NK-92 treated with Interleukin-12 subunit alpha and Interleukin-12 subunit beta, amount 100 ng/mL, for 24 hours (cell line): ENCODE measurements around the gene GALNT18.

Experiments used
- DNase-seq: peaks from one replicate; lab custom pipeline; 2025; lab: John Stamatoyannopoulos, UW

The GALNT18 gene

GRCh38 chr11:11621573-11622339 is at the start of gene GALNT18:
Gene GALNT18 (minus strand): TSS chr11:11622005.
- no peak for DNase-seq

DNA sequence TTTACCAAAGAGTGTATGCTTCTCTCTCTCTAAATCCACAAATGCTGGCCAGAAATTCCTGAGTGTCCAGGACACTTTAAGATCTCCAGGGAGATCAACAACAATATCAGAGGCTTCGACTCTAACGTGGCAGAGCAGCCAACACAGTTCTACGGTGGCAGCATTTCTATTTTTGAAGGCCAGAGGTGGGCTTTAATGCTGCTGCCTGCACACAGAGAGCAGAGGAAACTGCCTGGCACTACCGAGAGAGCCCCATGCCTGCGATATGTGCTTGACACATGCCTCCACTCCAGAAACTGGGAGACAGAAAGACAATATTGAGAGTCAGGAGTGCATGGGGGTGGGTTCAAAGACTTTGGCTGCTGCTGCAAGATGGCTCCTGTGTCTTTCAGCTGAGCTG is 48.8 kb upstream of the GALNT18 start:
- no peak for DNase-seq

DNA sequence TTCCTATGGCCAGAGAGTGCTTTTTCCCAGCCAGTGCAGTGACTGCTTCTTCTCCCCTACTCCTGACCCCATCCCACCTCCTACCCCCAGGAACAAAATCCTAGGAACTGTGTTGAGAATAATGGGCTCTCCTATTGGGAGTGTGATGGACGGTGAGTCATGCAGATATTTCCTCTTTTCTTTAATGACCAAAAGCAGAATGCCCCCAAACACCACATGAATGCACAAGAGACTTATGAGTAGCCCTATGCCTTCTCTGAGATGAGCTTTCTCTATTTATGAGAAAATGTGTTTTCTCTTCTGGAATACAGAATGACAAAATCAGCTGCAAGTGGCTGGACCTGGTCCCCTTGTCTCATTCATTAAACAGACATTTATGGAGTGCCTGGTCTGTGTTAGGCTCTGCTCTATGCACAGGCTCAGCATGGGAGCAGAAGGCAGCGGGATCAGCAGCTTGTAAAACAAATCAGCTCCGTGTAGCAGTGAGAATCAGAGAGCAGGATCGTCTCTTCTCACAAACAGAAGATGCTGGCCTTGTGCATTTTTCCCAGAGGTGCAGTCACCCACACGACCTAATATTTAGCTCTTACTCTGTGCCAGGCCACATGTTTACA is 47.5 kb upstream of the GALNT18 start:
- no peak for DNase-seq

- DNase-seq: no peak
Observed at GRCh38 chr11:11668781-11669180, 47.0 kb upstream of the GALNT18 start.

GRCh38 chr11:11668274-11668673 is 46.5 kb upstream of the GALNT18 start:
- DNase-seq: no peak

DNA sequence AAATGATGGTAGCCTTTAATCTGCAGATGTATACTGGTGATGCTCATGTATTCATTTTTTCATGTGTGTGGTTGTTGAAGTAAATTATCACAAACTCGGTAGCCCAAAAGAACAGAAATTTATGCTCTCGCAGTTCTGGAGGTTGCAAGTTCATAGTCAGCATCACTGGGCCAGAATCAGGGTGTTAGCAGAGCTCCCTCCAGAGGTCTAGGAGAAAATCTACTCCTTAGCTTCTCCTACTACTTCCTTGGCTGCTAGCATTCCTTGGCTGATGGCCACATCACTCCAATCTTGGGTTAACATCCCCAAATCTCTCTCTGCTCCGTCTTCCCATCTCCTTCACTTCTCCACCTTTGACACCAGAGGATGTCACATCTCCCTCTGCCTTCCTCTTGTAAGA is 45.3 kb upstream of the GALNT18 start:
- no peak for DNase-seq

GRCh38 chr11:11665407-11665806 is 43.6 kb upstream of the GALNT18 start:
- DNase-seq: no peak

- no peak for DNase-seq
Observed at GRCh38 chr11:11663907-11664306, 42.1 kb upstream of the GALNT18 start.

DNA sequence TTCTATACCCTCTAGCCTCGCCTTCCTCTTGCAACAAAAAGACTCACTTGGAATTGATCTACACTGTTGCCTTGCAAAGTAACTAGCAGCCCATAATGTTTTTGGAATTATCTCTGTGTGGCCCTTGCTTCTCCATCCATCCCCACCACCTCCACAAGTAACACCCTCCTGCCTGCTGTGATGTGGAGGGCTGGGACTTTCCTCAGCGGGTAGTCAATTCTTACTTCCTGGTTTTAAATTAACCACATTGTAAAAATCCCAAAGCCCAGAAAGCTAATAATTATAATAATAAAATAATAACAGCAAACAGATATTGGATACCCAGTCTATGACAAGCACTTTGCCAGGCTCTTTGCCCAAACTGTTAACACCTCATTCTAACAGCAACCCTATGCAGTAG is 40.8 kb upstream of the GALNT18 start:
- DNase-seq: no peak

- DNase-seq: no peak
Observed at GRCh38 chr11:11661326-11662040, 39.7 kb upstream of the GALNT18 start.

GRCh38 chr11:11660363-11660740 is 38.5 kb upstream of the GALNT18 start:
- no peak for DNase-seq

DNA sequence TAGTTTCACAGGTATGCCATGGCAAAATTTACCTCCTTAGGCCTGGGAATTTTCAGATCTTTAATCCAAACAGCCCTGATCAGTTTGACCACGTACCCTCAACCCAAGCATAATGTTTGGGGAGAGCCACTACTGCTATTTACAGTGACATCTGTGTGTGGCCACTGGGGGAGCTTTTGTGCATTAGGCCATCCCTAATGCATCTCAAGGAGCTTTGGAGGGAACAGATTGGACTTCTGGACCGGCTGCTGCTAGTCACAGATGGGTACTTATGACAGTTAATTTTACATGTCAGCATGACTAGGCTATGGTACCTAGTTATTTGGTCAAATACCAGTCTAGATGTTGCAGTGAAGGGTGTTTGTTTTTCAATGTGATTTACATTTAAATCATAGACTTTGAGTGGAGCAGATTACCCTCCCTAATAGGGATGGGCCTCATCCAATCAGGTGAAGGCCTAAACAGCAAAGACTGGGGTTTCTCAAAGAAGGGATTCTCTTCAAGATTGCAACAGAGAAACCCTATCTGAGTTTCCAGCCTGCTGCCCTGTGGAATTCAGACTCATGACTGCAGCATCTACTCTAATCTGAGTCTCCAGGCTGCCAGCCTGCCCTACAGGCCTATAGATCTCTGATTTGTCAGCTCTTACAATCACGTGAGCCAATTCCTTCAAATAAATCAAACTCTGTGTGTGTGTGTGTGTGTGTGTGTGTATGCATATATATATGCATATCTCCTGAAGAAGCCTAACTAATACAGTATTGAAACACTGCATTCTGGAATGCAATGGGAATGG is 38.0 kb upstream of the GALNT18 start:
- DNase-seq: no peak

- DNase-seq: no peak
Observed at GRCh38 chr11:11657218-11657955, 35.6 kb upstream of the GALNT18 start.

- DNase-seq: no peak
Observed at GRCh38 chr11:11641581-11641980, 19.8 kb upstream of the GALNT18 start.

- no peak for DNase-seq
Observed at GRCh38 chr11:11640996-11641395, 19.2 kb upstream of the GALNT18 start.

- no peak for DNase-seq
Observed at GRCh38 chr11:11640152-11640551, 18.3 kb upstream of the GALNT18 start.

GRCh38 chr11:11636671-11637070 is 14.9 kb upstream of the GALNT18 start:
- no peak for DNase-seq

DNA sequence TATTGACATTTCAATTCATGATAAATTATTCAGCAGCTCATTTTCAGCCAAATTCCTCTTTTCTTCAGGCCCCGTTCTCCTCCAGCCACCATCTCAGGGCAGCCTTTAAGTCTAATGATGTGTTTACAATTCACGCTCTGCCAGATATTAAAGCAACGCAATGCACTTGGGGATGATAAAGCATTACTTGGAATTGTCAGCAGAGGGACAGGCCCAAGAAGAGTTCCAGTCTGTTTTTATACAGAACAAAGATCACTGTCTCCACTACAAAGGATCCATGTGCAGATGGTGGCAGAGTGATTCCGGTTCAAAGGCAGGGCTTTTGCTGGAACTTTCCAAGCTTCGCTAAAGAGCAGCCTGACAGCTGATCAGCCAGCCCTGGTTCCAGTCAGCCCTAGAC is 13.6 kb upstream of the GALNT18 start:
- DNase-seq: no peak

- no peak for DNase-seq
Observed at GRCh38 chr11:11629368-11629767, 7.6 kb upstream of the GALNT18 start.

- no peak for DNase-seq
Observed at GRCh38 chr11:11628651-11629050, 6.8 kb upstream of the GALNT18 start.

DNA sequence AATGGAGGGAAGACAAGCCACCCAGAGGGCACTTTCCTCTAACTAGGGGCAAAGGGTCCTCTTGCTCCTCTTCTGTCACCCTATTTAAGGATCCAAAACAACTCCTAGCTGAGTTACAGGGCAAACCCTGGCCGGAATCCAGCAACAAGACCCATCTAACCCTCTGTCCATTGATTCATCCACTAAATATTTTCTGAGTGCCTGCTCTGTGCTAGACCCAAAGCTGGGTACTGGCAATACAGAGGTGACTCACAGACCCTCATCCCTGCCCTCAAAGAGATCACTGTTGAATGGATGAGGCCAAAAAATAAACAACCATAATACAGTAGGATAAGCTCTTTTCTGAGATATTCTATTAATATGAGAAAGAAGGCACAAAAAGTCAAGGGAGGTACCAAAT is 4.3 kb upstream of the GALNT18 start:
- DNase-seq: no peak

GRCh38 chr11:11624926-11625325 is 3.1 kb upstream of the GALNT18 start:
- DNase-seq: no peak
